GM13976 (cell line): Measurements from ENCODE around the gene SRRM2.

Experiments used
- DNase-seq: peaks from one replicate; pipeline ENCODE4 v3.0.0; 2012; ENCODE audit warnings: low spot score
- in situ Hi-C: fragments of 300-500 bp; cut with MboI; formaldehyde crosslinking; loops from one replicate; pipeline ENCODE4 v1.12.0; 2022; ENCODE audit warnings: low sequenced_read_pairs, mixed read lengths, inconsistent platforms; ENCODE audit not compliant: unreplicated experiment
- TF ChIP-seq, protein P1 (sequence below): IDR thresholded peaks from 2 replicates; pipeline ENCODE4 v1.5.1; 2012; ENCODE audit warnings: borderline replicate concordance, mild to moderate bottlenecking; ENCODE audit not compliant: insufficient read depth; ENCODE audit errors: extremely low read depth, missing control alignments, control extremely low read depth

SRRM2 gene

DNA sequence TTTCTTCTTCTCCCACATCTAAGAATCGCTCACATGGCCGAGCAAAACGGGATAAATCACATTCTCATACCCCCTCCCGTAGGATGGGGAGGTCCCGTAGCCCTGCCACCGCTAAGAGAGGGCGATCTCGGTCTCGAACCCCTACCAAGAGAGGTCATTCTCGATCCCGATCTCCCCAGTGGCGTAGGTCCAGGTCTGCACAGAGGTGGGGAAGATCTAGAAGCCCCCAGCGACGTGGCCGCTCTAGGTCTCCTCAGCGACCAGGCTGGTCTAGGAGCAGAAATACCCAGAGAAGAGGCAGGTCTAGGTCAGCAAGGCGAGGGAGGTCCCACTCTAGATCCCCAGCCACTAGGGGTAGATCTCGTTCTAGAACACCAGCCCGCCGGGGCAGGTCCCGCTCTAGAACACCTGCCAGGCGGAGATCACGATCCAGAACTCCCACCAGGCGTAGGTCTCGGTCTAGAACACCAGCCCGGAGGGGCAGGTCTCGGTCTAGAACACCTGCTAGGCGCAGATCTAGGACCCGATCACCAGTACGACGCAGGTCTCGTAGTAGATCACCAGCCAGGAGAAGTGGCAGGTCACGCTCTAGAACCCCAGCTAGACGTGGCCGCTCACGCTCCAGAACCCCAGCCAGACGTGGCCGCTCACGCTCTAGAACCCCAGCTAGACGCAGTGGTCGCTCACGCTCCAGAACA lies 9.6 kb downstream of the SRRM2 start:
- TF ChIP-seq, protein P1, sequence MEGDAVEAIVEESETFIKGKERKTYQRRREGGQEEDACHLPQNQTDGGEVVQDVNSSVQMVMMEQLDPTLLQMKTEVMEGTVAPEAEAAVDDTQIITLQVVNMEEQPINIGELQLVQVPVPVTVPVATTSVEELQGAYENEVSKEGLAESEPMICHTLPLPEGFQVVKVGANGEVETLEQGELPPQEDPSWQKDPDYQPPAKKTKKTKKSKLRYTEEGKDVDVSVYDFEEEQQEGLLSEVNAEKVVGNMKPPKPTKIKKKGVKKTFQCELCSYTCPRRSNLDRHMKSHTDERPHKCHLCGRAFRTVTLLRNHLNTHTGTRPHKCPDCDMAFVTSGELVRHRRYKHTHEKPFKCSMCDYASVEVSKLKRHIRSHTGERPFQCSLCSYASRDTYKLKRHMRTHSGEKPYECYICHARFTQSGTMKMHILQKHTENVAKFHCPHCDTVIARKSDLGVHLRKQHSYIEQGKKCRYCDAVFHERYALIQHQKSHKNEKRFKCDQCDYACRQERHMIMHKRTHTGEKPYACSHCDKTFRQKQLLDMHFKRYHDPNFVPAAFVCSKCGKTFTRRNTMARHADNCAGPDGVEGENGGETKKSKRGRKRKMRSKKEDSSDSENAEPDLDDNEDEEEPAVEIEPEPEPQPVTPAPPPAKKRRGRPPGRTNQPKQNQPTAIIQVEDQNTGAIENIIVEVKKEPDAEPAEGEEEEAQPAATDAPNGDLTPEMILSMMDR: no peak
- in situ Hi-C loops: no loop called here
- DNase-seq: no peak

DNA sequence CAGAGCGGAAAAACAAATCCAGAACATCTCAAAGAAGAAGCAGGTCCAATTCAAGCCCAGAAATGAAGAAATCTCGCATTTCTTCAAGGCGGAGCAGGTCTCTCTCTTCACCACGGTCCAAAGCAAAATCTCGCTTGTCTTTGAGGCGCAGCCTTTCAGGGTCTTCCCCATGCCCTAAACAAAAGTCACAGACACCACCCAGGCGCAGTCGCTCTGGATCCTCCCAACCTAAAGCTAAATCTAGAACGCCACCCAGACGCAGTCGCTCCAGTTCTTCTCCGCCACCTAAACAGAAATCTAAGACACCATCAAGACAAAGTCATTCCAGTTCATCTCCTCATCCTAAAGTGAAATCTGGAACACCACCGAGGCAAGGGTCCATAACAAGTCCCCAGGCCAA lies 10.3 kb downstream of the SRRM2 start:
- TF ChIP-seq, protein P1: no peak
- in situ Hi-C loops: no loop called here
- no peak for DNase-seq

DNA sequence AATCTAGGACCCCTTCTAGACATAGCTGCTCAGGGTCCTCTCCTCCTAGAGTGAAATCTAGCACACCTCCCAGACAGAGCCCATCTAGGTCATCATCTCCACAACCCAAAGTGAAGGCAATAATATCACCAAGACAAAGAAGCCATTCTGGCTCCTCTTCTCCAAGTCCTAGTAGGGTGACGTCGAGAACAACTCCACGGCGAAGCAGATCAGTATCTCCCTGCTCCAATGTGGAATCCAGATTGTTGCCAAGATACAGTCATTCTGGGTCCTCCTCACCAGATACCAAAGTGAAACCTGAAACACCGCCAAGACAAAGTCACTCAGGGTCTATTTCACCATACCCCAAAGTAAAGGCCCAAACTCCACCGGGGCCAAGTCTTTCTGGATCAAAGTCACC lies 10.7 kb downstream of the SRRM2 start:
- in situ Hi-C loops: no loop called here
- DNase-seq: no peak
- TF ChIP-seq, protein P1: no peak

DNA sequence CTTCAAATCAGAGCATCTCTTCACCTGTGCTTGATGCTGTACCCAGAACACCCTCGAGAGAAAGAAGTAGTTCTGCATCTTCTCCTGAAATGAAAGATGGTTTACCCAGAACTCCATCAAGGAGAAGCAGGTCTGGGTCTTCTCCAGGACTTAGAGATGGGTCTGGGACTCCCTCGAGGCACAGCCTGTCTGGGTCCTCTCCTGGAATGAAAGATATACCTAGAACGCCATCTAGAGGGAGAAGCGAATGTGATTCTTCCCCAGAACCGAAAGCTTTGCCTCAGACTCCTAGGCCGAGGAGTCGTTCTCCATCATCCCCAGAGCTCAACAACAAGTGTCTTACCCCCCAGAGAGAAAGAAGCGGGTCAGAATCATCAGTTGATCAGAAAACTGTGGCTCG lies 12.3 kb downstream of the SRRM2 start:
- in situ Hi-C loops: no loop called here
- no peak for DNase-seq
- TF ChIP-seq, protein P1: no peak

DNA sequence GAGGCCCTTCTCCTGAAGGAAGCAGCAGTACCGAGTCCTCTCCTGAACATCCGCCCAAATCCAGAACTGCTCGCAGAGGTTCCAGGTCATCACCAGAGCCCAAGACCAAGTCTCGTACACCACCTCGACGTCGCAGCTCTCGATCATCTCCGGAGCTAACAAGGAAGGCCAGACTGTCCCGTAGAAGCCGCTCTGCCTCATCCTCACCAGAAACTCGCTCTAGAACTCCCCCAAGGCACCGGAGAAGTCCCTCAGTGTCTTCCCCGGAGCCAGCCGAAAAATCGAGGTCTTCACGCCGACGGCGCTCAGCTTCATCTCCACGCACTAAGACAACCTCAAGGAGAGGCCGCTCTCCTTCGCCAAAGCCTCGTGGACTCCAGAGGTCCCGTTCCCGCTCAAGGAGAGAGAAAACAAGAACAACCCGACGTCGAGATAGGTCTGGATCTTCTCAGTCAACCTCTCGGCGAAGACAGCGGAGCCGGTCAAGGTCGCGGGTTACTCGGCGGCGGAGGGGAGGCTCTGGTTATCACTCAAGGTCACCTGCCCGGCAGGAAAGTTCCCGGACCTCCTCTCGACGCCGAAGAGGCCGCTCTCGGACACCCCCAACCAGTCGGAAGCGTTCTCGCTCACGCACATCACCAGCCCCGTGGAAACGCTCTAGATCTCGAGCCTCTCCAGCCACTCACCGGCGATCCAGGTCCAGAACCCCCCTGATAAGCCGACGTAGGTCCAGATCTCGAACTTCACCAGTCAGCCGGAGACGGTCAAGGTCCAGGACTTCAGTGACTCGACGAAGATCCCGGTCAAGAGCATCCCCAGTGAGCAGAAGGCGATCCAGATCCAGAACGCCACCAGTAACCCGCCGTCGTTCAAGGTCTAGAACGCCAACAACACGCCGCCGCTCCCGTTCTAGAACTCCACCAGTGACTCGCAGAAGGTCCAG lies 13.3 kb downstream of the SRRM2 start:
- in situ Hi-C loops: no loop called here
- TF ChIP-seq, protein P1: no peak
- no peak for DNase-seq

DNA sequence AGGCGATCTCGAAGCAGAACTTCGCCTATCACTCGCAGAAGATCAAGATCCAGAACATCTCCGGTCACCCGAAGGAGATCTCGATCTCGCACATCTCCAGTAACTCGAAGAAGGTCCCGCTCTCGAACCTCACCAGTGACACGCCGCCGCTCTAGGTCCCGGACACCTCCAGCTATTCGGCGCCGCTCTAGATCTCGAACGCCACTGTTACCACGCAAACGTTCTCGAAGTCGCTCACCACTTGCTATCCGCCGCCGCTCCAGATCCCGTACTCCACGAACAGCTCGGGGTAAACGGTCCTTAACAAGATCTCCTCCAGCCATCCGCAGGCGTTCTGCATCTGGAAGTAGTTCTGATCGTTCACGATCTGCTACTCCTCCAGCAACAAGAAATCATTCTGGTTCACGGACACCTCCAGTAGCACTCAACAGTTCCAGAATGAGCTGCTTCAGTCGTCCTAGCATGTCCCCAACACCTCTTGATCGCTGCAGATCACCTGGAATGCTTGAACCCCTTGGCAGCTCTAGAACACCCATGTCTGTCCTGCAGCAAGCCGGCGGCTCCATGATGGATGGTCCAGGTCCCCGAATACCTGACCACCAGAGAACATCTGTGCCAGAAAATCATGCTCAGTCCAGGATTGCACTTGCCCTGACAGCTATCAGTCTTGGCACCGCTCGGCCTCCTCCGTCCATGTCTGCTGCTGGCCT lies 14.1 kb downstream of the SRRM2 start:
- DNase-seq: no peak
- TF ChIP-seq, protein P1: no peak
- in situ Hi-C loops: no loop called here
